Natural killer cell (primary cell): ENCODE data around the gene FREY1. TPM values are rescaled to one million over a fixed set of nuclear protein-coding genes. Genes with fewer than 3 reads are reported as not detected.

Source experiments
- ATAC-seq, 3 donors: fragments of 150-1000 bp in 2 of 3; fragments of 200-7000 bp in 1 of 3; cut with Tn5 transposase; 1 replicate in 1 of 3; 2 replicates in 2 of 3; pipeline ENCODE4 v1.10.0; 2021; ENCODE audit warnings: mild to moderate bottlenecking in 2 of 3, moderate library complexity in 2 of 3
- DNase-seq, 2 donors: peaks; one replicate each; pipeline versions ENCODE4 v3.0.0 to v3.0.0-alpha.2; 2013 to 2021; ENCODE audit warnings: mixed read lengths in 1 of 2
- H3K27ac ChIP-seq: one replicate; pipeline ENCODE4 v1.5.1; 2013; ENCODE audit warnings: mild to moderate bottlenecking, low read length
- H3K27me3 ChIP-seq: one replicate; pipeline ENCODE4 v1.6.1; 2013; ENCODE audit warnings: low read length; ENCODE audit not compliant: control insufficient read depth, insufficient read depth
- H3K36me3 ChIP-seq: one replicate; pipeline ENCODE4 v1.6.1; 2013; ENCODE audit warnings: low read length; ENCODE audit not compliant: control insufficient read depth, insufficient read depth
- H3K4me1 ChIP-seq: one replicate; pipeline ENCODE4 v1.6.1; 2013; ENCODE audit warnings: low read length; ENCODE audit not compliant: control insufficient read depth, insufficient read depth
- H3K4me3 ChIP-seq: one replicate; pipeline ENCODE4 v1.5.1; 2013; ENCODE audit warnings: low read length
- H3K9me3 ChIP-seq: one replicate; pipeline ENCODE4 v1.6.1; 2013; ENCODE audit warnings: low read length; ENCODE audit not compliant: control insufficient read depth, insufficient read depth
- H3K27ac Mint-ChIP-seq, 2 donors: one replicate each; pipeline ENCODE4 v1.8.0; 2022; ENCODE audit warnings: mild to moderate bottlenecking in 2 of 2, mixed read lengths in 2 of 2, moderate library complexity in 1 of 2
- H3K27me3 Mint-ChIP-seq, 2 donors: one replicate each; pipeline ENCODE4 v1.8.0; 2022; ENCODE audit warnings: low read depth in 2 of 2, mixed read lengths in 2 of 2
- H3K36me3 Mint-ChIP-seq: one replicate; pipeline ENCODE4 v1.8.0; 2022; ENCODE audit warnings: mixed read lengths
- H3K4me1 Mint-ChIP-seq, 2 donors: one replicate each; pipeline ENCODE4 v1.8.0; 2022; ENCODE audit warnings: mixed read lengths in 2 of 2
- H3K4me3 Mint-ChIP-seq: one replicate; pipeline ENCODE4 v1.8.0; 2022; ENCODE audit warnings: mild to moderate bottlenecking, moderate library complexity, mixed read lengths
- H3K9me3 Mint-ChIP-seq, 2 donors: one replicate each; pipeline ENCODE4 v1.8.0; 2022; ENCODE audit warnings: mixed read lengths in 2 of 2
- CTCF ChIP-seq: fragments of 200-600 bp; IDR thresholded peaks from one replicate; pipeline ENCODE4 v1.8.0; 2022; ENCODE audit warnings: antibody characterized with exemption
- WGBS: methylation state at CpG from one replicate; pipeline ENCODE4 v1.1.7; 2013; ENCODE audit warnings: missing lambda C conversion rate; ENCODE audit not compliant: insufficient coverage; 5-methylcytosine and 5-hydroxymethylcytosine counted together
- intact Hi-C: fragments of 100-400 bp; cut with micrococcal nuclease; formaldehyde crosslinking; loops from one replicate; pipeline ENCODE4 v1.14.2; 2022
- total RNA-seq, 4 donors: library from RNA; stranded (reverse); fragments of 120-200 nt in 1 of 4; gene quantifications; one replicate each; pipeline versions ENCODE4 v1.2.3 to v1.2.4, GENCODE V29; 2013 to 2022

FREY1 gene
- total RNA-seq, 3 donors from 2014 or later (not counting 1 experiment from before 2014, with no cell fraction given): 3.7 to 6.8 (median 3.9) TPM

- ATAC-seq: no peak
- H3K27me3 ChIP-seq: no peaks in the 10 kb centered on the region
- no peak for TF ChIP-seq CTCF
- Mint-ChIP-seq H3K4me3 (no peak overlapping the region), H3K9me3 (no peaks in the 10 kb centered on the region), H3K4me1 (peaks cover 30 to 39% of the 10 kb centered on the region in 2 donors), H3K27me3 (no peaks in the 10 kb centered on the region), H3K27ac (peak overlapping the region; percentile 12 to 96), H3K36me3 (no peaks in the 10 kb centered on the region)
- H3K4me1 ChIP-seq: peaks cover 40% of the 10 kb centered on the region
- DNase-seq: no peak
- H3K36me3 ChIP-seq: peaks cover 46% of the 10 kb centered on the region
- intact Hi-C loops: loop anchor here (10.0 kb wide), 1 partner anchor 209 kb away; the partner anchor contains the start of gene PHF21A
- no peak overlapping the region for H3K27ac ChIP-seq
- no peak overlapping the region for H3K4me3 ChIP-seq
- WGBS: 90% methylated on average over 13 of the region's 13 CpGs
- no peaks in the 10 kb centered on the region for H3K9me3 ChIP-seq
Measured at GRCh38 chr11:45915446-45915845, 8.4 kb upstream of the FREY1 start.

GRCh38 chr11:45913942-45914635, 7.0 kb upstream of the FREY1 start:
- no peak for TF ChIP-seq CTCF
- Mint-ChIP-seq H3K9me3 (no peaks in the 10 kb centered on the region), H3K36me3 (no peaks in the 10 kb centered on the region), H3K4me1 (peaks cover 27 to 35% of the 10 kb centered on the region in 2 donors), H3K27ac (peak overlapping the region in 1 of 2 donors; percentile 64), H3K27me3 (no peaks in the 10 kb centered on the region), H3K4me3 (peak overlapping the region; percentile 31)
- intact Hi-C loops: loop anchor here (10.0 kb wide), 1 partner anchor 211 kb away; the partner anchor contains the start of gene PHF21A
- Histone ChIP-seq H3K36me3 (peaks cover 58% of the 10 kb centered on the region), H3K27ac (no peak overlapping the region), H3K4me1 (peaks cover 27% of the 10 kb centered on the region), H3K27me3 (no peaks in the 10 kb centered on the region), H3K9me3 (no peaks in the 10 kb centered on the region), H3K4me3 (no peak overlapping the region)
- DNase-seq (no peak), ATAC-seq (no peak)
- 91% methylated on average over 22 of the region's 22 CpGs for WGBS

GRCh38 chr11:45913514-45913913, 6.4 kb upstream of the FREY1 start:
- peaks cover 21% of the 10 kb centered on the region for H3K4me1 ChIP-seq
- H3K4me3 ChIP-seq: no peak overlapping the region
- intact Hi-C loops: loop anchor here (10.0 kb wide), 1 partner anchor 211 kb away; the partner anchor contains the start of gene PHF21A
- H3K27ac Mint-ChIP-seq: peak overlapping the region in 1 of 2 donors; percentile 34
- no peaks in the 10 kb centered on the region for H3K9me3 Mint-ChIP-seq
- no peaks in the 10 kb centered on the region for H3K9me3 ChIP-seq
- no peak for TF ChIP-seq CTCF
- no peaks in the 10 kb centered on the region for H3K27me3 Mint-ChIP-seq
- no peak overlapping the region for H3K4me3 Mint-ChIP-seq
- H3K36me3 Mint-ChIP-seq: no peaks in the 10 kb centered on the region
- ATAC-seq: no peak
- no peak overlapping the region for H3K27ac ChIP-seq
- peaks cover 58% of the 10 kb centered on the region for H3K36me3 ChIP-seq
- no peak for DNase-seq
- WGBS: 98% methylated on average over 19 of the region's 19 CpGs
- H3K4me1 Mint-ChIP-seq: peaks cover 22 to 33% of the 10 kb centered on the region in 2 donors
- no peaks in the 10 kb centered on the region for H3K27me3 ChIP-seq
